Brain microvascular endothelial cell (primary cell): ENCODE data around the gene TRIP12.

Source experiments
- DNase-seq: peaks from one replicate; pipeline ENCODE4 v3.0.0-alpha.2; 2020
- H3K27ac ChIP-seq: fragments of 250-450 bp; sonication (Bioruptor Pico); 2 replicates; pipeline ENCODE4 v1.5.1; 2020; ENCODE audit warnings: mild to moderate bottlenecking, moderate library complexity
- H3K27me3 ChIP-seq: fragments of 250-450 bp; sonication (Bioruptor Pico); replicated peaks from 2 replicates; pipeline ENCODE4 v1.5.1; 2020; ENCODE audit warnings: mild to moderate bottlenecking
- H3K36me3 ChIP-seq: fragments of 250-450 bp; sonication (Bioruptor Pico); replicated peaks from 2 replicates; pipeline ENCODE4 v1.5.1; 2020; ENCODE audit warnings: mild to moderate bottlenecking
- H3K4me3 ChIP-seq: 2 replicates; pipeline ENCODE4 v1.5.1; 2011; ENCODE audit warnings: low read depth, mild to moderate bottlenecking, control low read depth, low read length, moderate library complexity
- in situ Hi-C: cut with HindIII; loops from 2 replicates; pipeline ENCODE4 v1.10.0; 2017; ENCODE audit warnings: low sequenced_read_pairs, low pct_ligation_motif_present
- TF ChIP-seq, protein P1 (sequence below): IDR thresholded peaks from 2 replicates; pipeline ENCODE4 v1.5.1; 2011; ENCODE audit warnings: low read depth, mild to moderate bottlenecking, moderate library complexity, low read length, control low read depth, inconsistent platforms; ENCODE audit errors: missing control alignments

Gene TRIP12

GRCh38 chr2:229955663-229956062 is 33.9 kb upstream of the TRIP12 start:
- DNase-seq = no peak
- in situ Hi-C loops = no loop called here
- Histone ChIP-seq H3K27ac (no peak overlapping the region), H3K4me3 (no peak overlapping the region), H3K27me3 (no peaks in the 10 kb centered on the region), H3K36me3 (no peaks in the 10 kb centered on the region)
- TF ChIP-seq, protein P1, sequence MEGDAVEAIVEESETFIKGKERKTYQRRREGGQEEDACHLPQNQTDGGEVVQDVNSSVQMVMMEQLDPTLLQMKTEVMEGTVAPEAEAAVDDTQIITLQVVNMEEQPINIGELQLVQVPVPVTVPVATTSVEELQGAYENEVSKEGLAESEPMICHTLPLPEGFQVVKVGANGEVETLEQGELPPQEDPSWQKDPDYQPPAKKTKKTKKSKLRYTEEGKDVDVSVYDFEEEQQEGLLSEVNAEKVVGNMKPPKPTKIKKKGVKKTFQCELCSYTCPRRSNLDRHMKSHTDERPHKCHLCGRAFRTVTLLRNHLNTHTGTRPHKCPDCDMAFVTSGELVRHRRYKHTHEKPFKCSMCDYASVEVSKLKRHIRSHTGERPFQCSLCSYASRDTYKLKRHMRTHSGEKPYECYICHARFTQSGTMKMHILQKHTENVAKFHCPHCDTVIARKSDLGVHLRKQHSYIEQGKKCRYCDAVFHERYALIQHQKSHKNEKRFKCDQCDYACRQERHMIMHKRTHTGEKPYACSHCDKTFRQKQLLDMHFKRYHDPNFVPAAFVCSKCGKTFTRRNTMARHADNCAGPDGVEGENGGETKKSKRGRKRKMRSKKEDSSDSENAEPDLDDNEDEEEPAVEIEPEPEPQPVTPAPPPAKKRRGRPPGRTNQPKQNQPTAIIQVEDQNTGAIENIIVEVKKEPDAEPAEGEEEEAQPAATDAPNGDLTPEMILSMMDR = no peak

- no peaks in the 10 kb centered on the region for H3K36me3 ChIP-seq
- H3K4me3 ChIP-seq = no peak overlapping the region
- in situ Hi-C loops = no loop called here
- no peaks in the 10 kb centered on the region for H3K27me3 ChIP-seq
- no peak overlapping the region for H3K27ac ChIP-seq
- DNase-seq = no peak
- TF ChIP-seq, protein P1 = no peak
Measured at GRCh38 chr2:229952256-229952835, 30.5 kb upstream of the TRIP12 start.

- Histone ChIP-seq H3K36me3 (no peaks in the 10 kb centered on the region), H3K4me3 (no peak overlapping the region), H3K27me3 (no peaks in the 10 kb centered on the region), H3K27ac (no peak overlapping the region)
- in situ Hi-C loops = no loop called here
- DNase-seq = no peak
- TF ChIP-seq, protein P1 = no peak
Measured at GRCh38 chr2:229947544-229947943, 25.7 kb upstream of the TRIP12 start.

DNA sequence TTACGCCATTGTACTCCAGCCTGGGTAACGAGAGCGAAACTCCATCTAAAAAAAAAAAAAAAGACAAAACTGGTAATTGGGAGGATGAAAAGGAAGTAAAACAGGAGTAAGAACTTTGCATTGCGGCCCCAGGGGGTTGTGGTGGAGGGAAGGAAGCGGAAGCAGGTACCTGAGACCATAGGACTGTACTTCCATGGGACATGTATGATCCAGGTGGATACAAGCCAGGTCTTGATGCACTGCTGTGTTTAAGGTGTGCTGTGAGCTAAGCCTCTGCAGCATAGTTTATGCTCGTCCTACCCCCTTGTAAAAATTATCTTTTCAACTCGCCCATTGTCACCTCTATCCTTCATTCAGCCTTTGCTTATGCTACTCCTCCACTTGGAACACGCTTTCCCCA is 24.2 kb upstream of the TRIP12 start:
- TF ChIP-seq, protein P1 = no peak
- Histone ChIP-seq H3K4me3 (no peak overlapping the region), H3K36me3 (no peaks in the 10 kb centered on the region), H3K27ac (no peak overlapping the region), H3K27me3 (no peaks in the 10 kb centered on the region)
- in situ Hi-C loops = no loop called here
- no peak for DNase-seq

GRCh38 chr2:229943770-229944449 is 22.1 kb upstream of the TRIP12 start:
- TF ChIP-seq, protein P1 = no peak
- Histone ChIP-seq H3K36me3 (no peaks in the 10 kb centered on the region), H3K4me3 (no peak overlapping the region), H3K27ac (no peak overlapping the region), H3K27me3 (no peaks in the 10 kb centered on the region)
- DNase-seq = peak; percentile 10
- in situ Hi-C loops = no loop called here

- TF ChIP-seq, protein P1 = no peak
- Histone ChIP-seq H3K27ac (no peak overlapping the region), H3K36me3 (no peaks in the 10 kb centered on the region), H3K27me3 (no peaks in the 10 kb centered on the region), H3K4me3 (no peak overlapping the region)
- DNase-seq = no peak
- in situ Hi-C loops = no loop called here
Measured at GRCh38 chr2:229943171-229943570, 21.4 kb upstream of the TRIP12 start.
